ENCODE results near the gene SMPD3.

The SMPD3 gene

GRCh38 chr16:68404736-68405345 is 43.5 kb downstream of the SMPD3 start:
- Histone ChIP-seq H3K36me3 (ENCODE audit: control insufficient read depth, insufficient read depth, low read length) (no peaks in the 10 kb centered on the region), H3K4me3 (replicated peaks; ENCODE audit: low read depth, low read length) (no peak overlapping the region), H3K27me3 (replicated peaks; ENCODE audit: control insufficient read depth, insufficient read depth, low read length) (no peaks in the 10 kb centered on the region)
- DNase-seq (ENCODE audit: extremely low read depth, insufficient read length) = no peak
- TF ChIP-seq CTCF (IDR thresholded peaks at IDR 0.05; ENCODE audit: insufficient read depth, low read length, poor library complexity, severe bottlenecking) = no peak

- H3K36me3 ChIP-seq (ENCODE audit: control insufficient read depth, insufficient read depth, low read length) = no peaks in the 10 kb centered on the region
- no peak overlapping the region for H3K4me3 ChIP-seq (replicated peaks; ENCODE audit: low read depth, low read length)
- no peaks in the 10 kb centered on the region for H3K27me3 ChIP-seq (replicated peaks; ENCODE audit: control insufficient read depth, insufficient read depth, low read length)
- TF ChIP-seq CTCF (IDR thresholded peaks at IDR 0.05; ENCODE audit: insufficient read depth, low read length, poor library complexity, severe bottlenecking) = no peak
- DNase-seq (ENCODE audit: extremely low read depth, insufficient read length) = no peak
Measured at GRCh38 chr16:68403704-68404103, 44.6 kb downstream of the SMPD3 start.

- Histone ChIP-seq H3K36me3 (ENCODE audit: control insufficient read depth, insufficient read depth, low read length) (no peaks in the 10 kb centered on the region), H3K27me3 (replicated peaks; ENCODE audit: control insufficient read depth, insufficient read depth, low read length) (no peaks in the 10 kb centered on the region), H3K4me3 (replicated peaks; ENCODE audit: low read depth, low read length) (no peak overlapping the region)
- no peak for TF ChIP-seq CTCF (IDR thresholded peaks at IDR 0.05; ENCODE audit: insufficient read depth, low read length, poor library complexity, severe bottlenecking)
- no peak for DNase-seq (ENCODE audit: extremely low read depth, insufficient read length)
Measured at GRCh38 chr16:68403177-68403576, 45.1 kb downstream of the SMPD3 start.

- Histone ChIP-seq H3K36me3 (ENCODE audit: control insufficient read depth, insufficient read depth, low read length) (no peaks in the 10 kb centered on the region), H3K27me3 (replicated peaks; ENCODE audit: control insufficient read depth, insufficient read depth, low read length) (no peaks in the 10 kb centered on the region), H3K4me3 (replicated peaks; ENCODE audit: low read depth, low read length) (no peak overlapping the region)
- DNase-seq (ENCODE audit: extremely low read depth, insufficient read length) = no peak
- no peak for TF ChIP-seq CTCF (IDR thresholded peaks at IDR 0.05; ENCODE audit: insufficient read depth, low read length, poor library complexity, severe bottlenecking)
Measured at GRCh38 chr16:68402748-68403040, 45.6 kb downstream of the SMPD3 start.

- Histone ChIP-seq H3K27me3 (replicated peaks; ENCODE audit: control insufficient read depth, insufficient read depth, low read length) (no peaks in the 10 kb centered on the region), H3K4me3 (replicated peaks; ENCODE audit: low read depth, low read length) (no peak overlapping the region), H3K36me3 (ENCODE audit: control insufficient read depth, insufficient read depth, low read length) (no peaks in the 10 kb centered on the region)
- DNase-seq (ENCODE audit: extremely low read depth, insufficient read length) = no peak
- no peak for TF ChIP-seq CTCF (IDR thresholded peaks at IDR 0.05; ENCODE audit: insufficient read depth, low read length, poor library complexity, severe bottlenecking)
Measured at GRCh38 chr16:68401871-68402747, 46.2 kb downstream of the SMPD3 start.

All from GM06990 (cell line).